ENCODE data around the gene ATXN7L1.

DNA sequence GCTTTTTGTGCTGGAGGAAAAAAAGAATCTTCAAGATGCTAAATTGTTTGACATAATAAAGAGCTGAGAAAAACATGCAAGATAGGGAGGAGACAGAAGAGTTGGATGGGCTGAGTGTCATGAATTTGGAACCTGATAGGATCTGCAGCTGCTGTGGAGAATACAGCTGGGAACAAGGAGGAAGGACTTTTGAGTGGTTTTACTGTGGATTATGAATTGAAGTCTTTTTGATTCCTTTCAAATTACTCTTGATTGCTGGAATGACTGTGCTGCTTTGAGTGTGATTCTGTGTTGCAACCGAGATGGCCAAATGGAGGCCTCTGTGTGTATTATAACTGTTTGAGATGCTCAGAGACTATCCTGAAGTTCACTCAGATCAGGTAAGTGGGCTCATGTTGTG lies 299.1 kb downstream of the ATXN7L1 start:
- TF ChIP-seq, protein P1, sequence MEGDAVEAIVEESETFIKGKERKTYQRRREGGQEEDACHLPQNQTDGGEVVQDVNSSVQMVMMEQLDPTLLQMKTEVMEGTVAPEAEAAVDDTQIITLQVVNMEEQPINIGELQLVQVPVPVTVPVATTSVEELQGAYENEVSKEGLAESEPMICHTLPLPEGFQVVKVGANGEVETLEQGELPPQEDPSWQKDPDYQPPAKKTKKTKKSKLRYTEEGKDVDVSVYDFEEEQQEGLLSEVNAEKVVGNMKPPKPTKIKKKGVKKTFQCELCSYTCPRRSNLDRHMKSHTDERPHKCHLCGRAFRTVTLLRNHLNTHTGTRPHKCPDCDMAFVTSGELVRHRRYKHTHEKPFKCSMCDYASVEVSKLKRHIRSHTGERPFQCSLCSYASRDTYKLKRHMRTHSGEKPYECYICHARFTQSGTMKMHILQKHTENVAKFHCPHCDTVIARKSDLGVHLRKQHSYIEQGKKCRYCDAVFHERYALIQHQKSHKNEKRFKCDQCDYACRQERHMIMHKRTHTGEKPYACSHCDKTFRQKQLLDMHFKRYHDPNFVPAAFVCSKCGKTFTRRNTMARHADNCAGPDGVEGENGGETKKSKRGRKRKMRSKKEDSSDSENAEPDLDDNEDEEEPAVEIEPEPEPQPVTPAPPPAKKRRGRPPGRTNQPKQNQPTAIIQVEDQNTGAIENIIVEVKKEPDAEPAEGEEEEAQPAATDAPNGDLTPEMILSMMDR (IDR thresholded peaks at IDR 0.05): no peak
- no peak for TF ChIP-seq POLR2A (IDR thresholded peaks at IDR 0.05)
